ENCODE data around the gene TRIM14. TPM values are rescaled to one million over a fixed set of nuclear protein-coding genes. Genes with fewer than 3 reads are reported as not detected.

Gene TRIM14
- total RNA-seq, 1 experiment from 2014 or later, result 12.5 TPM

GRCh38 chr9:98085058-98085457 is 34.0 kb downstream of the TRIM14 start:
- Histone ChIP-seq H2AFZ (ENCODE audit: low read length) (no peak overlapping the region), H3K79me1 (ENCODE audit: insufficient read depth, low read depth, low read length, poor library complexity, severe bottlenecking) (no peaks in the 10 kb centered on the region), H3K9me3 (ENCODE audit: control insufficient read depth, low read depth, low read length) (no peaks in the 10 kb centered on the region), H2AK5ac (ENCODE audit: insufficient read length, low read length) (no peak overlapping the region), H3K27me3 (ENCODE audit: insufficient read depth, low read length) (no peaks in the 10 kb centered on the region), H3K9ac (ENCODE audit: extremely low read depth, insufficient read length, low read length) (no peak overlapping the region), H3T11ph (ENCODE audit: low read length) (no peak overlapping the region), H3K56ac (ENCODE audit: insufficient read length, low read depth, low read length) (no peak overlapping the region), H3K18ac (ENCODE audit: insufficient read length, low read depth, low read length) (no peak overlapping the region), H2BK20ac (ENCODE audit: low read depth, low read length, poor library complexity, severe bottlenecking) (no peak overlapping the region), H3K79me2 (ENCODE audit: insufficient read depth, low read length) (no peaks in the 10 kb centered on the region), H3K23ac (ENCODE audit: insufficient read length, low read depth, low read length) (no peak overlapping the region), H3K14ac (ENCODE audit: insufficient read depth, low read length) (no peak overlapping the region), H3K4ac (ENCODE audit: low read depth, low read length) (no peak overlapping the region), H2BK15ac (ENCODE audit: low read depth, low read length) (no peak overlapping the region), H3K4me1 (ENCODE audit: insufficient read depth, low read length) (no peaks in the 10 kb centered on the region; the same call in 1 of the 2 replicates), H3K4me2 (ENCODE audit: insufficient read depth, insufficient read length, low read length) (no peak overlapping the region), H4K5ac (ENCODE audit: insufficient read length, low read depth, low read length) (no peak overlapping the region), H4K20me1 (ENCODE audit: control insufficient read depth, insufficient read depth, insufficient read length) (no peaks in the 10 kb centered on the region), H4K8ac (replicated peaks; ENCODE audit: insufficient read length, low read depth, low read length) (no peak overlapping the region), H2BK5ac (ENCODE audit: insufficient read length, low read length) (no peak overlapping the region), H3K27ac (ENCODE audit: insufficient read length, low read depth, low read length) (no peak overlapping the region), H2BK120ac (ENCODE audit: low read depth, low read length, poor library complexity, severe bottlenecking) (no peak overlapping the region), H4K91ac (ENCODE audit: insufficient read length, low read depth, low read length) (no peak overlapping the region), H3K23me2 (ENCODE audit: insufficient read length, low read depth, low read length, poor library complexity, severe bottlenecking) (no peaks in the 10 kb centered on the region), H2BK12ac (ENCODE audit: insufficient read length, low read depth, low read length) (no peak overlapping the region)
- H3K27ac Mint-ChIP-seq, result peak overlapping the region in 1 of 3 experiments; percentile 72; a peak in 2 of 7 replicates
- H3K4me1 Mint-ChIP-seq, result peaks cover 26 to 31% of the 10 kb centered on the region in 2 experiments
- no peak overlapping the region for H3K4me3 Mint-ChIP-seq
- no peak for TF ChIP-seq CTCF (conservative IDR thresholded peaks at IDR 0.05)
- peaks cover 6 to 41% (median 29%) of the 10 kb centered on the region in 3 experiments for H3K36me3 Mint-ChIP-seq (ENCODE audit: insufficient read depth in 1 of 3, low read depth in 3 of 3)
- DNase-seq, result no peak
- WGBS (ENCODE audit: extremely low coverage, insufficient read length, low lambda C conversion rate), result no CpG with 5 or more reads among the region's 4 CpGs
- peaks cover 10% of the 10 kb centered on the region for H3K27me3 Mint-ChIP-seq (ENCODE audit: low read depth)
- H3K9me3 Mint-ChIP-seq, result peaks cover 0 to 4% of the 10 kb centered on the region in 2 experiments; a peak in 2 of 5 replicates
